Progenitor cell of endocrine pancreas (in vitro differentiated cells): ENCODE data around the gene HCN4. TPM values are rescaled to one million over a fixed set of nuclear protein-coding genes. Genes with fewer than 3 reads are reported as not detected.

Source experiments
- DNase-seq: peaks from one replicate; pipeline ENCODE4 v3.0.0; 2021; ENCODE audit warnings: low spot score; ENCODE audit not compliant: unreplicated experiment
- H3K27ac Mint-ChIP-seq: 2 replicates; pipeline ENCODE4 v1.8.0; 2021; ENCODE audit warnings: mild to moderate bottlenecking, moderate library complexity, mixed read lengths
- H3K27me3 Mint-ChIP-seq: 2 replicates; pipeline ENCODE4 v1.8.0; 2021; ENCODE audit warnings: mixed read lengths
- H3K36me3 Mint-ChIP-seq: 2 replicates; pipeline ENCODE4 v1.8.0; 2022; ENCODE audit warnings: mixed read lengths; ENCODE audit not compliant: insufficient read depth
- H3K4me1 Mint-ChIP-seq: 2 replicates; pipeline ENCODE4 v1.8.0; 2021; ENCODE audit warnings: low read depth, mixed read lengths
- H3K4me3 Mint-ChIP-seq: 2 replicates; pipeline ENCODE4 v1.8.0; 2021; ENCODE audit warnings: low read depth, mild to moderate bottlenecking, moderate library complexity, mixed read lengths
- H3K9me3 Mint-ChIP-seq: 2 replicates; pipeline ENCODE4 v1.8.0; 2021; ENCODE audit warnings: low read depth, mixed read lengths
- total RNA-seq: library from RNA; stranded (reverse); gene quantifications from 2 replicates; pipeline ENCODE4 v1.2.1, GENCODE V29; 2021
- TF ChIP-seq, protein P1 (sequence below): fragments of 200-600 bp; sonication (generic); IDR thresholded peaks from one replicate; pipeline ENCODE4 v1.5.0; 2021; ENCODE audit warnings: antibody characterized with exemption, mild to moderate bottlenecking; ENCODE audit not compliant: unreplicated experiment

Gene HCN4
- total RNA-seq, 1 donor from 2014 or later, result 4.9 TPM

DNA sequence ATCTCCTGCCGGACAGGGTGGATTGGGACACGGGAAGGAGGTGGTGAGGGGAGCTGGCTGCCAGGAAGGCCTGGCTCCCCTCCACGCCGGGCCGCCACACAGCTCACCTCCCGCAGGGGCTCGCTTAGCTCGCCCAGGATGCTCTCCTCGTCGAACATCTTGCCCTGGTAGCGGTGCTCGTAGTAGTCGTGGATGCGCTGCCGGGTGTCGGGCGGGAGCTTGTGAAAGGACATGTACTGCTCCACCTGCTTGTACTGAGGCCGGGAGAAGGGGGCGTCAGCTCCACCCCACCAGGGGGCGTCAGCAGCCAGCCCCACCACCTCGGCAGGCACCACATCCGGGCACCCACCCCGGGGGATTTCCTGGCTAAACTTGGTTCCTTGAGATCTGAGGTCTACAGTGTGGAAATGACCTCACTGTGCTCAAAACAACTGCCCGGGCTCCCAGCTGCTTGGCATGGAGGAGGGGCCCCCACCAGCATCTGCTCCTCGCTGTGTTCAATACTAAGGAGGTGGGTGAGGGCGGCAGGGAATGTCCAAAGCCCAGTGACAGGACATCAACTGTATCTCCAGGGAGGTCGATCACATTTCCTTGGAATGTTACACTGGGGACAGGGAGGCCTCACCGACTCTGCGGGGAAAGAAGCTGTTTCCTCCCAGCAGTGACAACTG lies 43.4 kb downstream of the HCN4 start:
- H3K4me3 Mint-ChIP-seq, result no peak overlapping the region
- no peaks in the 10 kb centered on the region for H3K36me3 Mint-ChIP-seq
- TF ChIP-seq, protein P1, sequence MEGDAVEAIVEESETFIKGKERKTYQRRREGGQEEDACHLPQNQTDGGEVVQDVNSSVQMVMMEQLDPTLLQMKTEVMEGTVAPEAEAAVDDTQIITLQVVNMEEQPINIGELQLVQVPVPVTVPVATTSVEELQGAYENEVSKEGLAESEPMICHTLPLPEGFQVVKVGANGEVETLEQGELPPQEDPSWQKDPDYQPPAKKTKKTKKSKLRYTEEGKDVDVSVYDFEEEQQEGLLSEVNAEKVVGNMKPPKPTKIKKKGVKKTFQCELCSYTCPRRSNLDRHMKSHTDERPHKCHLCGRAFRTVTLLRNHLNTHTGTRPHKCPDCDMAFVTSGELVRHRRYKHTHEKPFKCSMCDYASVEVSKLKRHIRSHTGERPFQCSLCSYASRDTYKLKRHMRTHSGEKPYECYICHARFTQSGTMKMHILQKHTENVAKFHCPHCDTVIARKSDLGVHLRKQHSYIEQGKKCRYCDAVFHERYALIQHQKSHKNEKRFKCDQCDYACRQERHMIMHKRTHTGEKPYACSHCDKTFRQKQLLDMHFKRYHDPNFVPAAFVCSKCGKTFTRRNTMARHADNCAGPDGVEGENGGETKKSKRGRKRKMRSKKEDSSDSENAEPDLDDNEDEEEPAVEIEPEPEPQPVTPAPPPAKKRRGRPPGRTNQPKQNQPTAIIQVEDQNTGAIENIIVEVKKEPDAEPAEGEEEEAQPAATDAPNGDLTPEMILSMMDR, result peak; percentile 8
- no peaks in the 10 kb centered on the region for H3K27me3 Mint-ChIP-seq
- DNase-seq, result no peak
- no peaks in the 10 kb centered on the region for H3K4me1 Mint-ChIP-seq
- H3K27ac Mint-ChIP-seq, result no peak overlapping the region
- no peaks in the 10 kb centered on the region for H3K9me3 Mint-ChIP-seq

DNA sequence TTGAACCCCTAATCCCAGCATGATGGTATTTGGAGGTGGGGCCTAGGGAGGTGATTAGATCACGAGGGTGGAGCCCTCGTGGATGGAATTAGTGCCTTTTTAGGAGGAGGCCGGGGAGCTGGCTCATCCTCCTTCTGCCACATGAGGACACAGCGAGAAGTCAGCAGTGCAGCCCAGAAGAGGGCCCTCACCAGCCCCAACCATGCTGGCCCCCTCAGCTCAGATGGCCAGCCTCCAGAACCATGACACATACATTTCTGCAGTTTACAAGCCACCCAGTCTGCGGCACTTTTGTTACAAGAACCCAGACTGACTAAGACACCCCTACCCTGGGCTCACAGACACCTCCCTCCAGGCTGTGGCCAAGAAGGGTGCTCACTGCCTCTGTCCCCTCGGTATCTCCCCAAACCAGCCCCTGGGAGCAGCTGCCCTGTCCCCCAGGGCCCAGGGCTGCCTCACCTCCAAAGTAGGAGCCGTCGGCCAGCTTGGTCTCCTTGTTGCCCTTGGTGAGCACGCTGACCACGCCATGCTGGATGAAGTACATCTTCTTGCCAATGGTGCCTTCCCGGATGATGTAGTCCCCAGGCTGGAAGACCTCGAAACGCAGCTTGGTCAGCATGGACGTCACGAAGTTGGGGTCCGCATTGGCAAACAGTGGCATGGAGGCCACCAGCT lies 44.1 kb downstream of the HCN4 start:
- TF ChIP-seq, protein P1, result no peak
- Mint-ChIP-seq H3K27ac (no peak overlapping the region), H3K9me3 (no peaks in the 10 kb centered on the region), H3K4me3 (no peak overlapping the region), H3K27me3 (no peaks in the 10 kb centered on the region), H3K36me3 (no peaks in the 10 kb centered on the region), H3K4me1 (no peaks in the 10 kb centered on the region)
- no peak for DNase-seq

DNA sequence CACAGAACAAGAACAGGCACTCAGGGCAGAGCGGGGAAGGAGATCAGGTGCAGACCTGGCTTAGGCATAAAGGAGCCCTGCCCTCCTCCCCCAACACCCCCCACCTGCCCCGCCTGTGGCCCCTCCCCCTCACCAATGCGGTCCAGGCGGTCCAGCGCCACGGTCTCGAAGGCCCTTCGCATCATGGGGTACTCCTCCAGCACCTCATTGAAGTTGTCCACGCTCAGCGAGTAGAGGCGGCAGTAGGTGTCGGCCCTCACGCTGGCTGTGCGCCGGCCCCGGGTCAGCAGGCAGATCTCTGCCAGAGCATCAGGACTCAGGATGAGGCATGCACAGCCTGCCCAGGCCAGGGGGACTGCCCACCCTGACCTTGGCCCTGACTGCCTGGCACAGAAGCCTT lies 44.8 kb downstream of the HCN4 start:
- H3K27me3 Mint-ChIP-seq, result no peaks in the 10 kb centered on the region
- H3K9me3 Mint-ChIP-seq, result no peaks in the 10 kb centered on the region
- no peak overlapping the region for H3K27ac Mint-ChIP-seq
- no peaks in the 10 kb centered on the region for H3K36me3 Mint-ChIP-seq
- DNase-seq, result no peak
- no peak overlapping the region for H3K4me3 Mint-ChIP-seq
- TF ChIP-seq, protein P1, result no peak
- H3K4me1 Mint-ChIP-seq, result no peaks in the 10 kb centered on the region

DNA sequence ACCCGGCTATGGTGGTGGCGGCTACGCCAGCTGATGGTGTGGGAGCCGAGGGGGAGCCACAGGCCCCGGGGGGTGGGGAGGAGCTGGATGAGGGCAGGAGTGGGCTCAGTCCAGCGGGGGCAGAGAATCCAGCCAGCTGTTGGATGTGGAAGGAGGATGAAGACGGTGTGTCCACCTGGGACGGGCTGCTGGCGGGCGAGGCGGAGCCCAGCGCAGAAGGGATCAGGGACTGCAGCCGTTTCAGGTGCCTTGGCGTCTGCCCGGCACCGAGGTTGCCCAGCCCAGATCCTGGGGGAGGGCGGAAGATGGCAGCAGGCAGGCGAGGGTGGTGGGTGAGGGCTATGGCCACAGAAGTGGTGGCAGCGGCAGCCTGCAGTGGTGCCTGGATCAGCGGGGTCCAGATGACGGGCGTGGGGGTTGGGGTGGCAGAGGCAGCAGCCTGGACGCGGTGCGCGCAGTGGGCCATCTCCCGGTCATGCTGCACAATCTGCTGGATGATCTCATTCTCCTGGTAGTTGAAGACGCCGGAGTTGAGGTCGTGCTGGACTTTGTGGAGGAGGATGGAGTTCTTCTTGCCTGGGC lies 45.3 kb downstream of the HCN4 start:
- Mint-ChIP-seq H3K27ac (no peak overlapping the region), H3K9me3 (no peaks in the 10 kb centered on the region), H3K27me3 (no peaks in the 10 kb centered on the region), H3K4me3 (no peak overlapping the region), H3K36me3 (no peaks in the 10 kb centered on the region), H3K4me1 (no peaks in the 10 kb centered on the region)
- no peak for DNase-seq
- TF ChIP-seq, protein P1, result no peak

DNA sequence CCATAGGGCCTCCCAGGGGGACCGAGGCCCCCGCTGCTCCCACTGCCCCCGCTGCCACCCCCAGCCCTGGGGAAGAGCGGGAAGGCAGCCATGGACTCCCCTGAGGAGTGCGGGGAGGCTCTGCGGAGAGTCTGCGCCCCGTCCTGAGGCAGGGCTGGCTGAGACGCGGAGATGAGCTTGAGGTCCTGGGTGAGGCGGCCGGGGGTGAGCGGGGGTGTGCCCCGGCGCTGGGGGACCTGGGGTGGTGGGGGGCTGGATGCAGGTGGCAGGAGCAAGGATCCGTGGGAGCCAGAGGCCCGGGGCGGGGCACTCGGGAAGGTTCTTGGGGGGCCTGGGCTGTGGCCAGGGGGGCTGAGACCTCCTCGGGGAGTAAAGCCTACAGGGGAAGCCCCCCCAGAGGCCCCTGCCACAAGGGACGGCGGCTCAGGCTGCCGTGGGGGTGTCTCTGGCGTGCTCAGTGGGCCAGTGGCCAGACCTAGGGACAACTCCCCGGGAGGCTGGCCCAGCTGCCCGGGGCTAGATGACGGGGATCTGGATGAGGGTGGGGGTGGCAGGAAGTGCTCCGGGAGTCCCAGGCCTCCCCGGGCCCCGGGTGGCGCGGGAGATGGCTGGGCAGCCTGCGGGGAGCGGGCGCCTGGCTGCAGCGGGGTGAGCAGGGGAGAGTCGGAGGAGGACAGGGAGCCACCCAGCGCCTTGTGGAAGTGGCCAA lies 45.9 kb downstream of the HCN4 start:
- TF ChIP-seq, protein P1, result no peak
- Mint-ChIP-seq H3K27ac (no peak overlapping the region), H3K4me1 (no peaks in the 10 kb centered on the region), H3K36me3 (no peaks in the 10 kb centered on the region), H3K9me3 (no peaks in the 10 kb centered on the region), H3K4me3 (no peak overlapping the region), H3K27me3 (no peaks in the 10 kb centered on the region)
- DNase-seq, result no peak
